ENCODE data around the gene ALDH1L1.

ALDH1L1 gene

GRCh38 chr3:126154391-126155279 is 25.8 kb downstream of the ALDH1L1 start:
- H3K9me3 ChIP-seq (ENCODE audit: insufficient read depth, low read length): no peaks in the 10 kb centered on the region
- H3K9me2 ChIP-seq (replicated peaks; ENCODE audit: insufficient read depth, low read length): no peaks in the 10 kb centered on the region
- H3F3A ChIP-seq (ENCODE audit: insufficient read depth): no peaks in the 10 kb centered on the region
- no peaks in the 10 kb centered on the region for H3K79me2 ChIP-seq (ENCODE audit: insufficient read depth, low read length)
- no peak overlapping the region for H2AFZ ChIP-seq (ENCODE audit: low read depth, low read length, severe bottlenecking)
- no peak overlapping the region for H3K4me3 ChIP-seq (ENCODE audit: insufficient read depth, low read length, poor library complexity, severe bottlenecking)
- H4K20me1 ChIP-seq (ENCODE audit: low read depth, low read length): no peaks in the 10 kb centered on the region
- H3K27me3 ChIP-seq (ENCODE audit: low read length): no peaks in the 10 kb centered on the region
- H3K36me3 ChIP-seq (ENCODE audit: low read length): no peaks in the 10 kb centered on the region
- TF ChIP-seq CTCF (IDR thresholded peaks at IDR 0.05; ENCODE audit: insufficient read depth, low read length, poor library complexity, severe bottlenecking) (no peak), EZH2phosphoT487 (conservative IDR thresholded peaks at IDR 0.05; ENCODE audit: low read length) (no peak)
- H3K9ac ChIP-seq (ENCODE audit: low read length): no peak overlapping the region
- H3K27ac ChIP-seq (ENCODE audit: low read depth, low read length): no peak overlapping the region
- no peak overlapping the region for H3K4me2 ChIP-seq (ENCODE audit: low read depth, low read length, poor library complexity, severe bottlenecking)

- no peaks in the 10 kb centered on the region for H3F3A ChIP-seq (ENCODE audit: insufficient read depth)
- H3K27ac ChIP-seq (ENCODE audit: low read depth, low read length): no peak overlapping the region
- no peak overlapping the region for H3K4me3 ChIP-seq (ENCODE audit: insufficient read depth, low read length, poor library complexity, severe bottlenecking)
- H3K9me2 ChIP-seq (replicated peaks; ENCODE audit: insufficient read depth, low read length): no peaks in the 10 kb centered on the region
- no peak overlapping the region for H2AFZ ChIP-seq (ENCODE audit: low read depth, low read length, severe bottlenecking)
- H3K9me3 ChIP-seq (ENCODE audit: insufficient read depth, low read length): no peaks in the 10 kb centered on the region
- no peaks in the 10 kb centered on the region for H3K79me2 ChIP-seq (ENCODE audit: insufficient read depth, low read length)
- H3K9ac ChIP-seq (ENCODE audit: low read length): no peak overlapping the region
- no peaks in the 10 kb centered on the region for H4K20me1 ChIP-seq (ENCODE audit: low read depth, low read length)
- H3K36me3 ChIP-seq (ENCODE audit: low read length): no peaks in the 10 kb centered on the region
- H3K27me3 ChIP-seq (ENCODE audit: low read length): no peaks in the 10 kb centered on the region
- H3K4me2 ChIP-seq (ENCODE audit: low read depth, low read length, poor library complexity, severe bottlenecking): no peak overlapping the region
- TF ChIP-seq CTCF (IDR thresholded peaks at IDR 0.05; ENCODE audit: insufficient read depth, low read length, poor library complexity, severe bottlenecking) (no peak), EZH2phosphoT487 (conservative IDR thresholded peaks at IDR 0.05; ENCODE audit: low read length) (no peak)
These were observed 26.6 kb downstream of the ALDH1L1 start for GRCh38 chr3:126153695-126154360.

- TF ChIP-seq CTCF (IDR thresholded peaks at IDR 0.05; ENCODE audit: insufficient read depth, low read length, poor library complexity, severe bottlenecking): no peak
- no peak for TF ChIP-seq EZH2phosphoT487 (conservative IDR thresholded peaks at IDR 0.05; ENCODE audit: low read length)
- H3K9me2 ChIP-seq (replicated peaks; ENCODE audit: insufficient read depth, low read length): no peaks in the 10 kb centered on the region
- no peaks in the 10 kb centered on the region for H3K79me2 ChIP-seq (ENCODE audit: insufficient read depth, low read length)
- H3K36me3 ChIP-seq (ENCODE audit: low read length): no peaks in the 10 kb centered on the region
- H3K4me2 ChIP-seq (ENCODE audit: low read depth, low read length, poor library complexity, severe bottlenecking): no peak overlapping the region
- H2AFZ ChIP-seq (ENCODE audit: low read depth, low read length, severe bottlenecking): no peak overlapping the region
- no peaks in the 10 kb centered on the region for H3F3A ChIP-seq (ENCODE audit: insufficient read depth)
- no peaks in the 10 kb centered on the region for H4K20me1 ChIP-seq (ENCODE audit: low read depth, low read length)
- no peaks in the 10 kb centered on the region for H3K9me3 ChIP-seq (ENCODE audit: insufficient read depth, low read length)
- no peak overlapping the region for H3K9ac ChIP-seq (ENCODE audit: low read length)
- H3K27me3 ChIP-seq (ENCODE audit: low read length): no peaks in the 10 kb centered on the region
- H3K27ac ChIP-seq (ENCODE audit: low read depth, low read length): no peak overlapping the region
- no peak overlapping the region for H3K4me3 ChIP-seq (ENCODE audit: insufficient read depth, low read length, poor library complexity, severe bottlenecking)
These were observed 27.3 kb downstream of the ALDH1L1 start for GRCh38 chr3:126152901-126153694.

Data from SU-DHL-6 (cell line).